Cardiac muscle cell (in vitro differentiated cells and primary cell): ENCODE results near the gene CHRM2. TPM values are rescaled to one million over a fixed set of nuclear protein-coding genes. Genes with fewer than 3 reads are reported as not detected.

ENCODE experiments used
- DNase-seq, 2 donors: peaks; one replicate each; pipeline versions ENCODE4 v3.0.0 to v3.0.0-alpha.2; 2010 to 2017; ENCODE audit warnings: low read depth in 1 of 2, low spot score in 1 of 2
- H3K27ac ChIP-seq: fragments of 200-600 bp; sonication (generic); 2 replicates; pipeline ENCODE4 v1.5.1; 2016
- H3K27me3 ChIP-seq: fragments of 200-600 bp; sonication (generic); 2 replicates; pipeline ENCODE4 v1.6.0; 2016; ENCODE audit warnings: control low read depth
- H3K36me3 ChIP-seq: fragments of 200-600 bp; sonication (generic); 2 replicates; pipeline ENCODE4 v1.5.1; 2016; ENCODE audit warnings: control low read depth
- H3K4me1 ChIP-seq: fragments of 200-600 bp; sonication (generic); 2 replicates; pipeline ENCODE4 v1.8.1; 2017; ENCODE audit warnings: low read depth, mild to moderate bottlenecking, mixed run types
- H3K4me3 ChIP-seq: fragments of 200-600 bp; sonication (generic); 2 replicates; pipeline ENCODE4 v1.5.1; 2016; ENCODE audit warnings: mild to moderate bottlenecking
- H3K9me3 ChIP-seq: fragments of 200-600 bp; sonication (generic); 2 replicates; pipeline ENCODE4 v1.5.1; 2017; ENCODE audit warnings: low read depth, mild to moderate bottlenecking, control low read depth
- polyA plus RNA-seq: library from polyadenylated mRNA; unstranded; fragments of >200 nt; fragmentation: Nextera tagmentation; extraction: Ambion mirVana; gene quantifications from 2 replicates; pipeline ENCODE4 v1.2.1, GENCODE V29; 2016
- total RNA-seq: library from RNA; depleted of rRNA; stranded (reverse); fragments of >200 nt; gene quantifications from 2 replicates; pipeline ENCODE4 v1.2.3, GENCODE V29; 2016
- TF ChIP-seq, protein P1 (sequence below): IDR thresholded peaks from 2 replicates; pipeline ENCODE4 v1.5.1; 2012; ENCODE audit warnings: low read depth, mild to moderate bottlenecking, low read length

Gene CHRM2
- total and polyA plus RNA-seq, 2 experiments from 2014 or later = 37.5 to 75.3 TPM

DNA sequence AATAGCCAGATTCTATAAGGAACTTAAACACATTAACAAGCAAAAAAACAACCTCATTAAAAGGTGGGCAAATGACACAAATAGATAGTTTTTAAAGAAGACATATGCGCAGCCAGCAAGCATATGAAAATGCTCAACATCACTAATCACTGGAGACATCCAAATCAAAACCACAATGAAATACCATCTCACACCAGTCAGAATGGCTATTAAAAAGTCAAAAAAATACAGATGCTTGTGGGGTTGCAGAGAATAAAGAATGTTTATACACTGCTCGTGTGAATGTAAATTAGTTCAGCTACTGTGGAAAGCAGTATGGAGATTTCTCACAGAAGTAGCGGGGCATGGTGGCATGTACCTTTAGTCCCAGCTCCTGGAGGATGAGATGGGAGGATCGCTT lies 164.0 kb downstream of the CHRM2 start:
- no peak for DNase-seq

DNA sequence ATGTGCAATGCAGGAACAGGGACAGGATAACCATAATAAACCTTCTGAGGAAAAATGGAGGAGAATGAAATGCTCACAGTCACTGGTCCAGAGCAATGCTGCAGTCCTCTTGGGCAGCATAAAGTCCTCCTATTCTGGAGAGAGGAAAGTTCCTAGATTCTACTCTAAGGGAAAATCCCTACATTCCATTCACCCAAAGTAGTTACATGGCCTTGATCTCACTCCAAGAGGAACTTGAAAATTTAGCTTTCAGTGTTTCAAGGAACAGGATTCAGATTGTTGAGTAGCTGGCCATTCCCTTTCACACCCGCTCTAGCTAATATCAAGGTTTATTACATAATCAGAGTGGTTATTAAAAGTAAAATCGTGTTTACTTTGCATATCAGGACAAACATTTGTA lies 168.3 kb downstream of the CHRM2 start:
- TF ChIP-seq, protein P1, sequence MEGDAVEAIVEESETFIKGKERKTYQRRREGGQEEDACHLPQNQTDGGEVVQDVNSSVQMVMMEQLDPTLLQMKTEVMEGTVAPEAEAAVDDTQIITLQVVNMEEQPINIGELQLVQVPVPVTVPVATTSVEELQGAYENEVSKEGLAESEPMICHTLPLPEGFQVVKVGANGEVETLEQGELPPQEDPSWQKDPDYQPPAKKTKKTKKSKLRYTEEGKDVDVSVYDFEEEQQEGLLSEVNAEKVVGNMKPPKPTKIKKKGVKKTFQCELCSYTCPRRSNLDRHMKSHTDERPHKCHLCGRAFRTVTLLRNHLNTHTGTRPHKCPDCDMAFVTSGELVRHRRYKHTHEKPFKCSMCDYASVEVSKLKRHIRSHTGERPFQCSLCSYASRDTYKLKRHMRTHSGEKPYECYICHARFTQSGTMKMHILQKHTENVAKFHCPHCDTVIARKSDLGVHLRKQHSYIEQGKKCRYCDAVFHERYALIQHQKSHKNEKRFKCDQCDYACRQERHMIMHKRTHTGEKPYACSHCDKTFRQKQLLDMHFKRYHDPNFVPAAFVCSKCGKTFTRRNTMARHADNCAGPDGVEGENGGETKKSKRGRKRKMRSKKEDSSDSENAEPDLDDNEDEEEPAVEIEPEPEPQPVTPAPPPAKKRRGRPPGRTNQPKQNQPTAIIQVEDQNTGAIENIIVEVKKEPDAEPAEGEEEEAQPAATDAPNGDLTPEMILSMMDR = no peak
- Histone ChIP-seq H3K4me3 (no peak overlapping the region), H3K9me3 (no peaks in the 10 kb centered on the region), H3K27ac (no peak overlapping the region), H3K27me3 (no peaks in the 10 kb centered on the region), H3K36me3 (no peaks in the 10 kb centered on the region), H3K4me1 (no peaks in the 10 kb centered on the region)
- peak in 1 of 2 donors; percentile 41 for DNase-seq

More for the DNA sequence above, 164.0 kb downstream of the CHRM2 start:
- H3K4me1 ChIP-seq = no peaks in the 10 kb centered on the region
- H3K27ac ChIP-seq = no peak overlapping the region
- TF ChIP-seq, protein P1 = no peak
- H3K9me3 ChIP-seq = no peaks in the 10 kb centered on the region
- no peaks in the 10 kb centered on the region for H3K27me3 ChIP-seq
- H3K36me3 ChIP-seq = no peaks in the 10 kb centered on the region
- no peak overlapping the region for H3K4me3 ChIP-seq

DNA sequence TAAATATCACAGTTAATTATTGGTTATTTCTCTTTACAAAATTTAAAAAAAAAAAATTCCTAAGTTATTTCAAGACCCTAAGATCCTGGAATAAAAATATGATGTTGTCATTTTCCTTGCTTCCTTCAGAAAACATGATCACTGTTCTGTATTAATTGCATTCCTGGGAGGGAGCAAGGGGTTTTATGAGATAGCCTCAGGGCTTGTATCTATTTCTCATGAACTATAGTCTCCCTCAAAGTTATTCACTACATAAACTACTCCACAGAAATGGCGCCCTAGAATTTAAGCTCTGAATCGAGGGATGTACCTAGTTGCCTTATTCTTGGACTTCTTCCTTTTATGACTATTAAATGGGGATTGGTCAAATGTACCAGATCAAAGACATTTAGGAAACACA lies 170.3 kb downstream of the CHRM2 start:
- TF ChIP-seq, protein P1 = no peak
- Histone ChIP-seq H3K36me3 (no peaks in the 10 kb centered on the region), H3K27me3 (no peaks in the 10 kb centered on the region), H3K27ac (no peak overlapping the region), H3K4me3 (no peak overlapping the region), H3K9me3 (no peaks in the 10 kb centered on the region), H3K4me1 (no peaks in the 10 kb centered on the region)
- no peak for DNase-seq

DNA sequence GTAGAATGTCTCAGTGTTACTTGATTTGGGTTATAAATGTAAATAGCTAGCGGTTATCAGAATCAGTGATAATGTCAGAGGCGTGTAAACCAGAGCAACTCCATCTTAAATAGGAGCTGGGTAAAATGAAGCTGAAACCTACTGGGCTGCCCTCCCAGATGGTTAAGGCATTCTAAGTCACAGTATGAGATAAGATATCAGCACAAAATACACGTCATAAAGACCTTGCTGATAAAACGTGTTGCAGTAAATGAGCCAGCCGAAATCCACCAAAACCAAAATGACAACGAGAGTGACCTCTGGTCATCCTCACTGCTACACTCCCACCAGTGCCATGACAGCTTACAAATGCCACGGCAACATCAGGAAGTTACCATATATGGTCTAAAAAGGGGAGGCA lies 172.3 kb downstream of the CHRM2 start:
- TF ChIP-seq, protein P1 = no peak
- Histone ChIP-seq H3K9me3 (no peaks in the 10 kb centered on the region), H3K4me3 (no peak overlapping the region), H3K4me1 (no peaks in the 10 kb centered on the region), H3K27ac (no peak overlapping the region), H3K27me3 (no peaks in the 10 kb centered on the region), H3K36me3 (no peaks in the 10 kb centered on the region)
- peak in 1 of 2 donors; percentile 79 for DNase-seq

DNA sequence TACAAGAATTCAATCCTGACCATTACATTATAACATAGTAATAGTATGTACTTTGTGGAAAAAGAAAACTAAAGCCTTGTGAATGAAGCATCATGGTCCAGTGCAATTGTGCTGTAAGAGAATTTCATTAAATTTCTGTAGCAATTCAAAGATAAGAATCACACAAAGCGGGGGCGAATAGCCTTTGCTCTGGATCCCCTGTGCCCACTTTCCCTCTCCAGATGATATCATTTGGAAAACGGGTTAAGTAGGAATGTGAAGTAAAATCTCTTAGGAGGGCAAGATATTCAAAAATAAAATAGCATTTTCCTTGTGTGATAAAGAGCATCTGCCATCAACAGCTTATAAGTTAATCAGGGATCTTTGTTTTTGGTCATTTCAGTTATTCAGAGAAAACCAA lies 177.1 kb downstream of the CHRM2 start:
- DNase-seq = no peak
- H3K9me3 ChIP-seq = no peaks in the 10 kb centered on the region
- H3K4me1 ChIP-seq = no peaks in the 10 kb centered on the region
- no peaks in the 10 kb centered on the region for H3K36me3 ChIP-seq
- no peak overlapping the region for H3K27ac ChIP-seq
- H3K4me3 ChIP-seq = no peak overlapping the region
- TF ChIP-seq, protein P1 = no peak
- no peaks in the 10 kb centered on the region for H3K27me3 ChIP-seq
